ENCODE measurements around the gene KDM7A.

GRCh38 chr7:140214075-140214684, 37.4 kb upstream of the KDM7A start:
- TF ChIP-seq, protein P1, sequence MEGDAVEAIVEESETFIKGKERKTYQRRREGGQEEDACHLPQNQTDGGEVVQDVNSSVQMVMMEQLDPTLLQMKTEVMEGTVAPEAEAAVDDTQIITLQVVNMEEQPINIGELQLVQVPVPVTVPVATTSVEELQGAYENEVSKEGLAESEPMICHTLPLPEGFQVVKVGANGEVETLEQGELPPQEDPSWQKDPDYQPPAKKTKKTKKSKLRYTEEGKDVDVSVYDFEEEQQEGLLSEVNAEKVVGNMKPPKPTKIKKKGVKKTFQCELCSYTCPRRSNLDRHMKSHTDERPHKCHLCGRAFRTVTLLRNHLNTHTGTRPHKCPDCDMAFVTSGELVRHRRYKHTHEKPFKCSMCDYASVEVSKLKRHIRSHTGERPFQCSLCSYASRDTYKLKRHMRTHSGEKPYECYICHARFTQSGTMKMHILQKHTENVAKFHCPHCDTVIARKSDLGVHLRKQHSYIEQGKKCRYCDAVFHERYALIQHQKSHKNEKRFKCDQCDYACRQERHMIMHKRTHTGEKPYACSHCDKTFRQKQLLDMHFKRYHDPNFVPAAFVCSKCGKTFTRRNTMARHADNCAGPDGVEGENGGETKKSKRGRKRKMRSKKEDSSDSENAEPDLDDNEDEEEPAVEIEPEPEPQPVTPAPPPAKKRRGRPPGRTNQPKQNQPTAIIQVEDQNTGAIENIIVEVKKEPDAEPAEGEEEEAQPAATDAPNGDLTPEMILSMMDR (IDR thresholded peaks at IDR 0.05), result no peak
- TF ChIP-seq POLR2A (IDR thresholded peaks at IDR 0.05) (no peak), POLR2AphosphoS5 (IDR thresholded peaks at IDR 0.05) (no peak)

All from upper lobe of left lung (tissue), 4 donors.